ENCODE results near the gene HBE1.
"Not testable (repeated sequence)": the region's sequence is repeated elsewhere in the genome, so short reads cannot be mapped to it uniquely, and the experiment has no call there.

DNA sequence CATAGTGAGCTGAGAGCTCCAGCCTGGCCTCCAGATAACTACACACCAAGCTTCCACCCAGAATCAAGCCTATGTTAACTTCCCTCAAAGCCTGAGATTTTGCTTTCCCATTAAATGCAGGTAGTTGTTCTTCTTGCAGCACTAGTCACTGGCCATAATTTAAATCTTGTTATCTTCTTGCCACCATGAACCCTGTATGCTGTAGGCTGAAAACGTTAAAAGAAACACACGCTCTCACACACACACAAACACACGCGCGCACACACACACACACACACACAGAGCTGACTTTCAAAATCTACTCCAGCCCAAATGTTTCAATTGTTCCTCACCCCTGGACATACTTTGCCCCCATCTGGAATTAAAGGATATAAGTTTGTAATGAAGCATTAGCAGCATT, 16.3 kb downstream of the HBE1 start:
- TF ChIP-seq MYNN (tag by site-specific recombination; IDR thresholded peaks at IDR 0.05; ENCODE audit: borderline replicate concordance); OVOL3 (tag by site-specific recombination; IDR thresholded peaks at IDR 0.05); MZF1 (tag by site-specific recombination; IDR thresholded peaks at IDR 0.05; ENCODE audit: borderline replicate concordance); SCRT2 (tag by site-specific recombination; IDR thresholded peaks at IDR 0.05); ZNF335 (tag by site-specific recombination; conservative IDR thresholded peaks at IDR 0.05); KLF10 (tag by site-specific recombination; IDR thresholded peaks at IDR 0.05): not testable (repeated sequence)
- TF ChIP-seq, protein P1, sequence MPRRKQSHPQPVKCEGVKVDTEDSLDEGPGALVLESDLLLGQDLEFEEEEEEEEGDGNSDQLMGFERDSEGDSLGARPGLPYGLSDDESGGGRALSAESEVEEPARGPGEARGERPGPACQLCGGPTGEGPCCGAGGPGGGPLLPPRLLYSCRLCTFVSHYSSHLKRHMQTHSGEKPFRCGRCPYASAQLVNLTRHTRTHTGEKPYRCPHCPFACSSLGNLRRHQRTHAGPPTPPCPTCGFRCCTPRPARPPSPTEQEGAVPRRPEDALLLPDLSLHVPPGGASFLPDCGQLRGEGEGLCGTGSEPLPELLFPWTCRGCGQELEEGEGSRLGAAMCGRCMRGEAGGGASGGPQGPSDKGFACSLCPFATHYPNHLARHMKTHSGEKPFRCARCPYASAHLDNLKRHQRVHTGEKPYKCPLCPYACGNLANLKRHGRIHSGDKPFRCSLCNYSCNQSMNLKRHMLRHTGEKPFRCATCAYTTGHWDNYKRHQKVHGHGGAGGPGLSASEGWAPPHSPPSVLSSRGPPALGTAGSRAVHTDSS (tag by site-specific recombination; IDR thresholded peaks at IDR 0.05): not testable (repeated sequence)
- TF ChIP-seq, protein P2, sequence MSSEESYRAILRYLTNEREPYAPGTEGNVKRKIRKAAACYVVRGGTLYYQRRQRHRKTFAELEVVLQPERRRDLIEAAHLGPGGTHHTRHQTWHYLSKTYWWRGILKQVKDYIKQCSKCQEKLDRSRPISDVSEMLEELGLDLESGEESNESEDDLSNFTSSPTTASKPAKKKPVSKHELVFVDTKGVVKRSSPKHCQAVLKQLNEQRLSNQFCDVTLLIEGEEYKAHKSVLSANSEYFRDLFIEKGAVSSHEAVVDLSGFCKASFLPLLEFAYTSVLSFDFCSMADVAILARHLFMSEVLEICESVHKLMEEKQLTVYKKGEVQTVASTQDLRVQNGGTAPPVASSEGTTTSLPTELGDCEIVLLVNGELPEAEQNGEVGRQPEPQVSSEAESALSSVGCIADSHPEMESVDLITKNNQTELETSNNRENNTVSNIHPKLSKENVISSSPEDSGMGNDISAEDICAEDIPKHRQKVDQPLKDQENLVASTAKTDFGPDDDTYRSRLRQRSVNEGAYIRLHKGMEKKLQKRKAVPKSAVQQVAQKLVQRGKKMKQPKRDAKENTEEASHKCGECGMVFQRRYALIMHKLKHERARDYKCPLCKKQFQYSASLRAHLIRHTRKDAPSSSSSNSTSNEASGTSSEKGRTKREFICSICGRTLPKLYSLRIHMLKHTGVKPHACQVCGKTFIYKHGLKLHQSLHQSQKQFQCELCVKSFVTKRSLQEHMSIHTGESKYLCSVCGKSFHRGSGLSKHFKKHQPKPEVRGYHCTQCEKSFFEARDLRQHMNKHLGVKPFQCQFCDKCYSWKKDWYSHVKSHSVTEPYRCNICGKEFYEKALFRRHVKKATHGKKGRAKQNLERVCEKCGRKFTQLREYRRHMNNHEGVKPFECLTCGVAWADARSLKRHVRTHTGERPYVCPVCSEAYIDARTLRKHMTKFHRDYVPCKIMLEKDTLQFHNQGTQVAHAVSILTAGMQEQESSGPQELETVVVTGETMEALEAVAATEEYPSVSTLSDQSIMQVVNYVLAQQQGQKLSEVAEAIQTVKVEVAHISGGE (tag by site-specific recombination; conservative IDR thresholded peaks at IDR 0.05; ENCODE audit: low read depth): not testable (repeated sequence)

Measured in HEK293 (cell line).